Muscle layer of duodenum (tissue), 2 donors: ENCODE measurements around the gene SYT7.

Source experiments
- H3K27ac ChIP-seq: one replicate; pipeline ENCODE4 v1.7.0; 2013; ENCODE audit warnings: mild to moderate bottlenecking, low read length
- H3K27me3 ChIP-seq: one replicate; pipeline ENCODE4 v1.7.0; 2013; ENCODE audit warnings: low read depth, mild to moderate bottlenecking, control low read depth, low read length
- H3K36me3 ChIP-seq, 2 donors: one replicate each; pipeline ENCODE4 v1.7.0; 2013; ENCODE audit warnings: low read length in 2 of 2, control low read depth in 1 of 2, mild to moderate bottlenecking in 1 of 2; ENCODE audit not compliant: insufficient read depth in 2 of 2, control insufficient read depth in 1 of 2
- H3K4me1 ChIP-seq, 2 donors: one replicate each; pipeline ENCODE4 v1.7.0; 2013; ENCODE audit warnings: low read length in 2 of 2, mild to moderate bottlenecking in 2 of 2, control low read depth in 1 of 2, moderate library complexity in 1 of 2; ENCODE audit not compliant: insufficient read depth in 2 of 2, control insufficient read depth in 1 of 2
- H3K4me3 ChIP-seq, 2 donors: one replicate each; pipeline ENCODE4 v1.7.0; 2013; ENCODE audit warnings: low read length in 2 of 2, low read depth in 1 of 2, mild to moderate bottlenecking in 1 of 2
- H3K9me3 ChIP-seq, 2 donors: one replicate each; pipeline ENCODE4 v1.7.0; 2013; ENCODE audit warnings: low read length in 2 of 2, control low read depth in 1 of 2, mild to moderate bottlenecking in 1 of 2; ENCODE audit not compliant: control insufficient read depth in 1 of 2
- donor health status: healthy.

Gene SYT7

DNA sequence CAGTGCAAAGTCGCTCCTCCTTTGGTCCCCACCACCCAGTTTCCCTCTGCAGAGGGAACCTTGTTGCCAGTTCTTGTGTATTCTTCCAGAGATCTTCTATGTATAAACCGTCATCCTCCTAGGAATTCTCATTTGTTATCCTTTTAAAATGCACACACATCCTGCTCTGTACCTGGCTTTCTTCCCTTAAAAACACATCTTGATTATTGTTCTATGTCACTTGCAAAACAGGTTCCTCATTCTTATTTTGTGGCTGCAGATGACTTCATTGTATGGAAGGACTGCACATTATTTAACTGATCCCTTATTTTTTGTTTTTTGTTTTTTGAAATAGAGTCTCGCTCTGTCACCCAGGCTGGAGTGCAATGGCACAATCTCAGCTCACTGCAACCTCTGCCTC, 26.6 kb upstream of the SYT7 start:
- H3K27me3 ChIP-seq: no peaks in the 10 kb centered on the region
- no peak overlapping the region for H3K4me3 ChIP-seq
- peaks cover 0 to 3% of the 10 kb centered on the region in 2 donors for H3K9me3 ChIP-seq
- H3K27ac ChIP-seq: no peak overlapping the region
- H3K36me3 ChIP-seq: no peaks in the 10 kb centered on the region
- H3K4me1 ChIP-seq: no peaks in the 10 kb centered on the region

DNA sequence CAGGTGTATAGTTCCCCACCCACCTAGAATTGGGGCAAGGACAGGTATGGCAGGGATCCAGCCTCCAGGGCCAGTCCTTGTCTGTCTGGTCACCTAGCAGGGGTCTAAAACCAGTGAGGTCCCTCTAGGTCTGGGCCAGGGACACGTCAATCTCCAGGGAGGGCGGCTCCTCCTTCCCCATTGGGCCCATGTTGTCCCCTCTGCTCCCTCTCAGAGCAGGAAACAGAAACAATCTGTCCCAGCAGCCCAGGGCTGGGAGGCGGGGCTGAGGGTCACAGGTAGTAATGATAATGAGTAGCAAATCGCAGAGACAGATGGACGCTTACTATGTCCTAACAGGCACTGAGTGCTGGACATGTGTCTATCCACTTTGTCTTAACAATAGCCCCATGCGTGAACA, 22.8 kb upstream of the SYT7 start:
- Histone ChIP-seq H3K36me3 (no peaks in the 10 kb centered on the region), H3K27me3 (no peaks in the 10 kb centered on the region), H3K4me1 (no peaks in the 10 kb centered on the region), H3K27ac (peak overlapping the region; percentile 21), H3K9me3 (no peaks in the 10 kb centered on the region), H3K4me3 (no peak overlapping the region)

DNA sequence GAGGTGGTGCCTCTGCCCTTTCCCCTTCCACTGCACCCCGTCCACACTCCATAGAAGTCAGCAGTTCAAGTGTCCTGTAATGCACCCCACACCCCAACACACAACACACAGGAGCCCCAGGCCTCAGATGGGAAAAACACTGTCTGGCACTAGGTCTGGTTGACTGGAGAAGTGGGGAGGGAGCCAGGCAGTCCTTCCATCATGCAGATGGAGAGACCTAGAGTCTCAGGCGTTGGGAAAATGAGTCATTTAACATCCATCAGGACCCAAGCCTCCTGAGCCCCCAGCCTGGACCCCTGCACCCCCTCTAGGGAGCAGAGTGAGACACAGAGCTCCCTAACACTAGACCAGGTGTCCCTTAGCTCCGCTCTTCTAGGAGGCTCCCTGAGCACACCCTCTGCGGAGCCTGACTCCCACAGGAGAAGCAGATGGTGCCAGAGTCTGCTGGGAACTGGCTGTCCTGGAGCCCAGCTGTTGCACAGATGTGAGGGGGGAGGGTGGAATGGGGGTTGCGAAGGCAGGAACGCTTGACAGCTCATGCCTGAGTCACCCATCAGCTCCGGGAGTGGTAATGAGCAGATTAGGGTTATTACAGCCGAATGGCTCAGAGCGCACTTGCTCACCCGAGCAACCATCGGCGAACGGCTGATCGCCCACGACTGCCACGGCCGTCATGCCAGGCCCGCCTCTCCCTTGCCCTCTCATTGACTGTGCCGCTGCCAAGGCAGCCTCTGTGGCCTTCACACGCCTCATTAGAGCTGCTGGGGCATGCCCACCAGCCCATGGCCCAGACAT, 22.1 kb upstream of the SYT7 start:
- peak overlapping the region; percentile 21 for H3K27ac ChIP-seq
- no peaks in the 10 kb centered on the region for H3K27me3 ChIP-seq
- no peaks in the 10 kb centered on the region for H3K4me1 ChIP-seq

DNA sequence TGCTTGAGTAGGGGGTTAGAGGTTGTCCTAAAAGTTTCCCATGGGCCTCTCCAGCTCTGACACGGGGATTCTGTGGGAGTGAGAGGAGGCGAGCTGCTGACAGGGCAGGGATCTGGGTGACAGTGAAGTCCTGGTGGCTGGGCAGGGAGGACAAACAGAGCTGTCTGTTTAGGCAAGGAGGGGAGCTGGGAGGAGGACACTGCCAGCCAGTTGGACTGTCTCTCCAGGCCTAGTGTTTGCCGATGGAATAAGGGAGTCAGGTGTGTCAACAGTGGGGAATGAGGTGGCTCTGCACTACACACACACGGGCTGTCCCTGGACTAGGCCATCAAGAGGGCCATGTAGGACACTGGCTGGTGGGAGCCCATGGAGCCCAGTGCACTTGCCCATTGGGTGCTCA, 20.6 kb upstream of the SYT7 start:
- Histone ChIP-seq H3K4me3 (no peak overlapping the region), H3K4me1 (no peaks in the 10 kb centered on the region), H3K9me3 (no peaks in the 10 kb centered on the region), H3K27me3 (no peaks in the 10 kb centered on the region), H3K36me3 (no peaks in the 10 kb centered on the region), H3K27ac (no peak overlapping the region)

More for the DNA sequence above, 22.1 kb upstream of the SYT7 start:
- H3K4me3 ChIP-seq: no peak overlapping the region
- H3K36me3 ChIP-seq: no peaks in the 10 kb centered on the region
- H3K9me3 ChIP-seq: no peaks in the 10 kb centered on the region

GRCh38 chr11:61599968-61600710, 19.3 kb upstream of the SYT7 start:
- no peak overlapping the region for H3K4me3 ChIP-seq
- no peaks in the 10 kb centered on the region for H3K27me3 ChIP-seq
- H3K36me3 ChIP-seq: no peaks in the 10 kb centered on the region
- no peak overlapping the region for H3K27ac ChIP-seq
- no peaks in the 10 kb centered on the region for H3K4me1 ChIP-seq
- no peaks in the 10 kb centered on the region for H3K9me3 ChIP-seq

DNA sequence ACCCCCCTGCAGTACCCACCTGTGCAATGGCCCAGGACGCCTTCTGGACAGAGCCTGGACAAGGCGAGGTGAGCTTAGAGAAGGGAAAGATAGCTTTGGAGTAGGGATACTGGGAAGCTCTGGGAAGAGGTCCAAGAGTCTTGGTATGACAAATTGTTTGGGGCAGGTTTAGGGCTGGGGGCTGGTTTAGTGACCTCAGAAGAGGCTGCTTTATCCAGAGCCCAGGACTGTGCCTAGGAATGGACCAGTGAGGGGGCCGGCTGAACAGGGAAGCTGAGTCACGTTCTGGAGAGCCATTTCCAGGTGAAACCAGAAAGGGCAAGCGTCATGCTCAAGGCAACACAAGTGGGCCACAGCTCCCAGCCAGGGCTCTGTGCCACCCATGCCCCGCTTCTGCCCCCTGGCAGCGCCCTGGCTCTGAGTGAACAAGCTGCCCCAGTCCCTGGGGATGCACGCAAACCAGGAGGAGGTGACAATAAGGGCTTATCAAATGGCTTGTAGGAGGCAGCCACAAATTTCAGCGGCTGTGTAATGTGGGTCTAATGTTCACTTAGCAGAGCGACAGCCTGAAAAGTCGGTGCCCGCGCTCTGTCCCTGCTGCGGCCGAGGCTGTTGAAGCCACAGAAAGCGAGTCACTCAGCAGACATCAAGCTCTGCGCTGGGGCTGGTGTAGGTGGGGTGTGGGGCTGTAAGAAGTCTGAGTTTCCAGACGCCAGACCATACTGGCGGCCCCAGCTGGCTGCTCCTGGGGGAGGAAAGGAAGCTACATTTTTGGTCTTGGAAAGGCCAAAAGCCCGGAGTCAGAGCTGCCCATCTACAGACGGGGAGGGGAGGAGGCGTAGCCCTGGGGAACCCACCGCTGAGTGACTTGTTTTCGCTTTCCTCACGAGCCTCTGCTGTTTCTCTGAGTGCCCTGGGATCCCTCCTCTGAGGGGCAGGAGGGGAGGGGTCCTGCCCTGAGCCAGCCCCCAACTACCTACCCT, 18.3 kb upstream of the SYT7 start:
- no peaks in the 10 kb centered on the region for H3K36me3 ChIP-seq
- no peak overlapping the region for H3K4me3 ChIP-seq
- no peaks in the 10 kb centered on the region for H3K9me3 ChIP-seq
- no peak overlapping the region for H3K27ac ChIP-seq
- H3K4me1 ChIP-seq: no peaks in the 10 kb centered on the region
- no peaks in the 10 kb centered on the region for H3K27me3 ChIP-seq

- no peaks in the 10 kb centered on the region for H3K27me3 ChIP-seq
- no peaks in the 10 kb centered on the region for H3K36me3 ChIP-seq
- no peaks in the 10 kb centered on the region for H3K9me3 ChIP-seq
- no peak overlapping the region for H3K27ac ChIP-seq
- no peaks in the 10 kb centered on the region for H3K4me1 ChIP-seq
- no peak overlapping the region for H3K4me3 ChIP-seq
These were observed 17.5 kb upstream of the SYT7 start for GRCh38 chr11:61598374-61598773.

DNA sequence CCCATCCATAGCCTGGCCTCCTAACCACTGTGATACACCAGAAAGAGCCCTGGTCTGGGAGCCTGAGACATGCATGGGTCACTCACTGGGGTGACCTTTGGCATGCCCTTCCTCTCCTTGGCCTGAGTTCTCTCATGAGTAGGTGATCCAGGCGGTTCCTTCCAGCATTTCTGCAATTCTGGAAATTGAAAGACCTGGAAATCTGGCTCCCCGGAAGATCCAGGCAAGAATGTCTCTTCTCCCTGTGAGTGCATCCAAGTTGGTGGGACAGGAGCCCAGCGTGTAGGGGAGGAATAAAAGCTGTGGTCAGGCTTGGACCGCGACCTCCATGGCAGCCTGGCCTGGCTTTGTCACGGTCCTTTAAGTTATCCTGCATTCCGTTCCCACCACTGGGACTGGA, 16.1 kb upstream of the SYT7 start:
- Histone ChIP-seq H3K27ac (no peak overlapping the region), H3K4me3 (no peak overlapping the region), H3K27me3 (no peaks in the 10 kb centered on the region), H3K4me1 (no peaks in the 10 kb centered on the region), H3K36me3 (no peaks in the 10 kb centered on the region), H3K9me3 (no peaks in the 10 kb centered on the region)

DNA sequence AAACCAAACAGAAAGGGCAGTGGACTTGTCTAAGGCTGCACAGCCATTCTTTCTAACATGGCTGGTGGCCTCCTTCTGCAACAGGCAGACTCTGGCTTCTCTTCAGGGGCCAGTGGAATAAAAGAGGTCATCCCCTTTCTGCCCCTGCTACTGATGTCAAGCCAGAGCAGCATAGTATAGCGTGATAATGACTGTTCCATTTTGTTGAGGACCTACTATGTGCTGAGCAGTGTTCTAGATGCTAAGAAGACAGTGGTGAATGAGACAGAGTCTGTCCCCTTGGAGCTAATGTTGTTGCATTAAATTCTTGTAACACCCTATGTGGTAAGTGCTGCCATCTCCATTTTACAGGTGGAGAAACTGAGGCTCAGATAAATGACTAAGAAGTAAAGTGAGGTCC, 15.7 kb upstream of the SYT7 start:
- Histone ChIP-seq H3K4me1 (no peaks in the 10 kb centered on the region), H3K27me3 (no peaks in the 10 kb centered on the region), H3K27ac (no peak overlapping the region), H3K36me3 (no peaks in the 10 kb centered on the region), H3K4me3 (no peak overlapping the region), H3K9me3 (no peaks in the 10 kb centered on the region)

- Histone ChIP-seq H3K27me3 (no peaks in the 10 kb centered on the region), H3K27ac (no peak overlapping the region), H3K9me3 (no peaks in the 10 kb centered on the region), H3K4me3 (no peak overlapping the region), H3K4me1 (no peaks in the 10 kb centered on the region), H3K36me3 (no peaks in the 10 kb centered on the region)
These were observed 14.0 kb upstream of the SYT7 start for GRCh38 chr11:61594907-61595257.

- no peak overlapping the region for H3K27ac ChIP-seq
- no peaks in the 10 kb centered on the region for H3K9me3 ChIP-seq
- H3K27me3 ChIP-seq: peaks cover 7% of the 10 kb centered on the region
- no peaks in the 10 kb centered on the region for H3K36me3 ChIP-seq
- no peak overlapping the region for H3K4me3 ChIP-seq
- H3K4me1 ChIP-seq: peaks cover 0 to 3% of the 10 kb centered on the region in 2 donors
These were observed 12.3 kb upstream of the SYT7 start for GRCh38 chr11:61593151-61593550.
